Mucosa of stomach (tissue), 1 donor: ENCODE results near the gene BTNL3.

Source experiments
- H3K27me3 ChIP-seq: one replicate; pipeline ENCODE4 v1.7.0; 2013; ENCODE audit warnings: mild to moderate bottlenecking, low read length; ENCODE audit not compliant: control insufficient read depth, insufficient read depth
- H3K36me3 ChIP-seq: one replicate; pipeline ENCODE4 v1.7.0; 2013; ENCODE audit warnings: low read length; ENCODE audit not compliant: control insufficient read depth, insufficient read depth
- H3K4me1 ChIP-seq: one replicate; pipeline ENCODE4 v1.7.0; 2013; ENCODE audit warnings: mild to moderate bottlenecking, low read length; ENCODE audit not compliant: control insufficient read depth, insufficient read depth
- H3K4me3 ChIP-seq: one replicate; pipeline ENCODE4 v1.7.0; 2013; ENCODE audit warnings: low read length
- H3K9ac ChIP-seq: one replicate; pipeline ENCODE4 v1.7.0; 2013; ENCODE audit warnings: mild to moderate bottlenecking, low read length, moderate library complexity
- H3K9me3 ChIP-seq: one replicate; pipeline ENCODE4 v1.7.0; 2013; ENCODE audit warnings: mild to moderate bottlenecking, low read length, moderate library complexity; ENCODE audit not compliant: control insufficient read depth
- donor health status: Pancreatic carcinoma.

The BTNL3 gene, protein sequence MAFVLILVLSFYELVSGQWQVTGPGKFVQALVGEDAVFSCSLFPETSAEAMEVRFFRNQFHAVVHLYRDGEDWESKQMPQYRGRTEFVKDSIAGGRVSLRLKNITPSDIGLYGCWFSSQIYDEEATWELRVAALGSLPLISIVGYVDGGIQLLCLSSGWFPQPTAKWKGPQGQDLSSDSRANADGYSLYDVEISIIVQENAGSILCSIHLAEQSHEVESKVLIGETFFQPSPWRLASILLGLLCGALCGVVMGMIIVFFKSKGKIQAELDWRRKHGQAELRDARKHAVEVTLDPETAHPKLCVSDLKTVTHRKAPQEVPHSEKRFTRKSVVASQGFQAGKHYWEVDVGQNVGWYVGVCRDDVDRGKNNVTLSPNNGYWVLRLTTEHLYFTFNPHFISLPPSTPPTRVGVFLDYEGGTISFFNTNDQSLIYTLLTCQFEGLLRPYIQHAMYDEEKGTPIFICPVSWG

DNA sequence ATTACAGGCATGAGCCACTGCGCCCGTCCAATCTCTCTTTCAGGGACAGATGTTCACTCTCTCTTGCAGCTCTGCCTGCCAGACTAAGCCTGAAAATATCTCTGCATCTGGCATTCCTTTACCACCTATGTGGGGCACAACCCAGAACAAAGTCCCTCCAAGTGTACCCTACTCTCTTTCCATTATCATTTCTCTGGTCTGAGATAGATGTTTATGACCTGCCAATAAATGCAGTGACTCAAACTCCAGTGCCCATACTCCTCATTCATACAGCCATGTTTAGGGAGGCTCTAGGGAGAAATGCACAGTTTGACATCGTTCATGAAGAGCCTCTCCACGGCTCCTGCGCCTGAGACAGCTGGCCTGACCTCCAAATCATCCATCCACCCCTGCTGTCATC lies at the start of gene BTNL3:
Gene BTNL3 (plus strand): TSS at position 255 of the 400 bp plus-strand sequence. CDS start 183 bp downstream, outside the sequence.
- H3K27me3 ChIP-seq = no peaks in the 10 kb centered on the region
- no peak within 1 kb of the TSS for H3K4me3 ChIP-seq
- no peaks in the 10 kb centered on the region for H3K9me3 ChIP-seq
- H3K4me1 ChIP-seq = peaks cover 21% of the 10 kb centered on the region
- H3K9ac ChIP-seq = no peak within 1 kb of the TSS
- no peaks in the 10 kb centered on the region for H3K36me3 ChIP-seq

DNA sequence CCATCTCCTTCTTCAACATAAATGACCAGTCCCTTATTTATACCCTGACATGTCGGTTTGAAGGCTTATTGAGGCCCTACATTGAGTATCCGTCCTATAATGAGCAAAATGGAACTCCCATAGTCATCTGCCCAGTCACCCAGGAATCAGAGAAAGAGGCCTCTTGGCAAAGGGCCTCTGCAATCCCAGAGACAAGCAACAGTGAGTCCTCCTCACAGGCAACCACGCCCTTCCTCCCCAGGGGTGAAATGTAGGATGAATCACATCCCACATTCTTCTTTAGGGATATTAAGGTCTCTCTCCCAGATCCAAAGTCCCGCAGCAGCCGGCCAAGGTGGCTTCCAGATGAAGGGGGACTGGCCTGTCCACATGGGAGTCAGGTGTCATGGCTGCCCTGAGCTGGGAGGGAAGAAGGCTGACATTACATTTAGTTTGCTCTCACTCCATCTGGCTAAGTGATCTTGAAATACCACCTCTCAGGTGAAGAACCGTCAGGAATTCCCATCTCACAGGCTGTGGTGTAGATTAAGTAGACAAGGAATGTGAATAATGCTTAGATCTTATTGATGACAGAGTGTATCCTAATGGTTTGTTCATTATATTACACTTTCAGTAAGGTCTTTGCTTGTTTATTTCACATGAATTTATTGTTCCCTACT lies 38.2 kb upstream of the BTNL3 start:
- Histone ChIP-seq H3K27me3 (no peaks in the 10 kb centered on the region), H3K9me3 (no peaks in the 10 kb centered on the region), H3K9ac (no peak overlapping the region), H3K36me3 (no peaks in the 10 kb centered on the region), H3K4me1 (peaks cover 4% of the 10 kb centered on the region), H3K4me3 (no peak overlapping the region)

DNA sequence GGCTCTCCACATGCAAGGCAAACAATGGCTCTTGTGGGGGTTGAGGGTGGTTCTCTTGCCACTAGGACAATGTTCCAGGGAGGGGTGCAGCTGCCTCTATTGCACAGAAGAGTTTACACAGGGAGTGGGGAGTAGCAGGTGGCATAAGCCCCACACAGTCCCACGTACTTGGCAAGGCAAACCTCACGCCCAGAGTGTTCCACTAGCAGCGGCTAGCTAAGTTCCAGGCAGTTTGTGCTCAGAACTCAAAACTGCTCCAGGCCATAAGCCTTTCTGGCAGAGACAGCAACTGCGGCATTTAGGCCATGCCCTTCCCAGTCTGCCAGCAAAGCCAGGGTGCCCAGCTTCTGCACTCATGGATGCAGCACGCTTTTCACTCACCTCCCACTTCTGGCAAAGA lies 29.0 kb upstream of the BTNL3 start:
- Histone ChIP-seq H3K4me1 (no peaks in the 10 kb centered on the region), H3K9ac (no peak overlapping the region), H3K27me3 (no peaks in the 10 kb centered on the region), H3K9me3 (no peaks in the 10 kb centered on the region), H3K4me3 (no peak overlapping the region), H3K36me3 (no peaks in the 10 kb centered on the region)

DNA sequence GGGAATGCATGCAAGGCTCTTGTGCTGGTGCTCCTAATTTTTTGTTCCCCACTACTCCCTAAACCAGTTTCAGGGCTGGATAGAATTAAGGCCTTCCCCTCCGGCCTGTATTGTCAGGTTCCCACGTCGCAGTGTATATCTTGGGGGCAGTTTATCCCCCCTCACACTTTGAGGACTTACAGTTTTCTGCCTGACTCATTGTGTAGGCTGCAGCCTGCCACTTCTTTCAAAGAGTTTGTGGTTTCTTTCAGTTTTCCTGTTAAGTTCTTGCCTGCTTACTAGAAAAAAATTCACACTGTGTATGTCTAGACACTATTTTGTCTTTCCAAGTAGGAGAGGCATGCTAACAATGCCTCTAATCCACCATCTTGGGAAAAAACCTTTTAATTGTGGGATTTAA lies 28.4 kb upstream of the BTNL3 start:
- Histone ChIP-seq H3K9me3 (no peaks in the 10 kb centered on the region), H3K9ac (no peak overlapping the region), H3K36me3 (no peaks in the 10 kb centered on the region), H3K4me1 (no peaks in the 10 kb centered on the region), H3K27me3 (no peaks in the 10 kb centered on the region), H3K4me3 (no peak overlapping the region)

DNA sequence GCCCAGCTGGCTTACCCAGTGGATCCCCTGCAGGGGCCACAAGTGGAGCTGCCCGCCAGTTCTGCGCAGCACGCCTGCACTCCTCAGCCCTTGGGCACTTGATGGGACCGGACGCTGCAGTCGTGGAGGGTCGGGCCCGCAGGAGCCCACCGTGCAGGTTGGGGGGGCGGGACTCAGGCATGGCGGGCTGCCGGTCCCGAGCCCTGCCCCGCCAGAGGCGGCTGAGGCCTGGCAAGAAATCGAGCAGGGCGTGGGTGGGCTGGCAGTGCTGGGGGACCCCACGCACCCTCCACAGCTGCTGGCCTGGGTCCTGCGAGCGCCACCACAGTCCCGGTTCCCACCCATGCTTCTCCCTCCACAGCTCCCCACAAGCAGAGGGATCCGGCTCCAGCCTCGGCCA lies 19.2 kb upstream of the BTNL3 start:
- Histone ChIP-seq H3K27me3 (no peaks in the 10 kb centered on the region), H3K9me3 (no peaks in the 10 kb centered on the region), H3K36me3 (no peaks in the 10 kb centered on the region), H3K4me3 (no peak overlapping the region), H3K9ac (no peak overlapping the region), H3K4me1 (peaks cover 10% of the 10 kb centered on the region)

DNA sequence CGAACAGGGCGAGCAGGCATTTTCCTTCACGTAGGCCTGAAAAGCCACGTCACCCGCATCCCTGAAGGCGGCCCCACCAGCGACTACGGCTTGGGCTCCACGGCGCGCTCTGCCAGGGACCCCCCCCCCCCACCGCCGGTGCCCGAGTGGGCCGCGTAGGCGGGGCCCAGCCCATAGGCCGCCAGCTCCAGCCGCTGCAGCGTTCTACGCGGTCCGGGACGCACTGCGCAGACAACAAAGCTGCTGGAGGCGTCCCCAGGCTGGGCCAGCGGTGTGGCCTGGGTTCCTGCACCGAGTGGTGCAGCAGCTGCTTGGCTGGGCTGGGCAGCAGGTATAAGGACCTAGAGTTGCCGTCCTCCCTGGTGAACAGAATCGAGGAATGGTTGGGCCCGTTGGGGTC lies 18.3 kb upstream of the BTNL3 start:
- no peak overlapping the region for H3K9ac ChIP-seq
- H3K36me3 ChIP-seq = no peaks in the 10 kb centered on the region
- H3K4me1 ChIP-seq = peaks cover 15% of the 10 kb centered on the region
- no peaks in the 10 kb centered on the region for H3K9me3 ChIP-seq
- H3K27me3 ChIP-seq = no peaks in the 10 kb centered on the region
- H3K4me3 ChIP-seq = no peak overlapping the region

DNA sequence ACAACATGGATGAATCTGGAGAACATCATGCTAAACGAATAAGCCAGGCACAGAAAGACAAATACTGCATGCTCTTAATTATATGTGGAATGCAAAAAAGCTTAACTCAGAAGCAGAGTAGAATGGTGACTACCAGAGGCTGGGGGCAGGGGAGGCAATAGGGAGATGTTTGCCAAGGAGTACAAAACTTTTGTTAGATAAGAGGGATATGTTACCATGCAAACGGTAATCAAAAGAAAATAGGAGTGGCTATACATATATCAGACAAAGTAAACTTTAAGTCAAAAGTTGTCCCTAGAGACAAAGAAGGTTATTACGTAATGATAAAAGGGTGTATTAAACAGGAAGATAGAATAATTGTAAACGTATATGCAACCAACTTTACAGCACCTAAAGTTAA lies 17.8 kb upstream of the BTNL3 start:
- Histone ChIP-seq H3K9me3 (no peaks in the 10 kb centered on the region), H3K9ac (no peak overlapping the region), H3K27me3 (no peaks in the 10 kb centered on the region), H3K36me3 (no peaks in the 10 kb centered on the region), H3K4me1 (peaks cover 20% of the 10 kb centered on the region), H3K4me3 (no peak overlapping the region)

DNA sequence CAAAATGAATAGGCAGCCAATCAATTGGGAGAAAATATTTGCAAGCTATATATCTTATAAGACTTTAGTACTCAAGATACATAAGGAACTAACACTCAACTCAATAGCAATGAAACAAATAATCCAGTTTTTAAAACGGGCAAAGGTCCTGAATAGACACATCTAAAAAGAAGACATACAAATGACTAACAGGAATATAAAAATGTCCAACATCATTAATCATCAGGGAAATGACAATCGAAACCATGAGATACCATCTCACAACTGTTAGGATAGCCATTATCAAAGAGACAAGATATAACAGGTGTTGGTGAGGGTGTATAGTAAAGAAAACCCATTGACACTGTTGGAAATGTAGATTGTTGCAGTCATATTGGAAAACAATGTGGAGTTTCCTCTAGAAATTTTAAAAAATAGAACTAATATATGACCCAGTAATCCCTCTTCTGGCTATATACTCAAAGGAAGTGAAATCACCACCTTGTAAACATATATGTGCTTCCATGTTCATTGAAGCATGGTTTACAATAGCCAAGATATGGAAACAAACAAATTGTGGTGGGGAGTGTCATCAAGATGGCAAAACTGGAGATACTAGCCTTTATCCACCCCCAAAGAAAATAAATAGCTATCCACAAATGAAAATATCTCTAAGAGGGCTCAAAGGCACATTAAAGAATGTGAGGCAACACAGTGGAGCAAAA lies 13.9 kb upstream of the BTNL3 start:
- H3K9me3 ChIP-seq = no peaks in the 10 kb centered on the region
- no peak overlapping the region for H3K4me3 ChIP-seq
- H3K27me3 ChIP-seq = no peaks in the 10 kb centered on the region
- H3K9ac ChIP-seq = no peak overlapping the region
- H3K4me1 ChIP-seq = peaks cover 31% of the 10 kb centered on the region
- no peaks in the 10 kb centered on the region for H3K36me3 ChIP-seq

DNA sequence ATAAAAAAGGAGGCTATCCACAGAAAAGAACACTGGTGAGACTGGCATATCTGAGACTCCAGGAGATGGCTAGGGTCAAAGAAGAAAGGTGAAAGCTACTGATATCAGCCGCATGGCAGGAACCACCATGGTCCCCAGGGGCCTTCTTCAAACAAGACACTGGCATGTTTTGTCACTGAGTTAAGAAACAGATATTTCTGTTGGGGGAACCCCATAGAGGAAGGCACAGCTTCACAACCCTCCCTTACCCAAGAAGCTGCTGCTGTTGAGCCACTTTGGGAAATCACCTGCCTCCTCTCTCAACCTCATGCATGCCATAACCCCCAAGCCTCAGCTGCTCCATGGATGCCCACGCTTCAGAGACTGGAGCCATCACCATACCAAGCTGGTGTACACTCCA lies 13.3 kb upstream of the BTNL3 start:
- H3K9ac ChIP-seq = no peak overlapping the region
- H3K36me3 ChIP-seq = no peaks in the 10 kb centered on the region
- H3K9me3 ChIP-seq = no peaks in the 10 kb centered on the region

DNA sequence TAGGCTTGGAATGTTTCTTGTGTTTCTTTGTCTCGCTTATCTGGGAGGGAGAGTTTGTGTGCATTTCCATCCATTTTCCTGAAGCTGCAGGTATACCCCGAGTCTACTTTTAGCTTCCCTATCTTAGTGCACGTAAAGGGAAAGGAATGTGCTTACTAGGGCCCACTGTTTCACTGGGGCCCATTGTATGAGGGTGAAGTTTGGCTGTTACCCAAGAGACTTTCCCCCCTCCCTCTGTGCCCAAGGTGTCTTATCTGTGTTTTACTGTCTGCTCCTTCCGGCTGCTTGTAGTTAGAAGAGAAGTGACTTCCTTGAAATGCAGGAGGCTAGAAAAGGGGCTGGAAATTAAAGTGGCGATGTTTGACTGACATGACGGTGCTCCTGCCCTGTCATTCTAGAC lies 12.1 kb upstream of the BTNL3 start:
- Histone ChIP-seq H3K27me3 (no peaks in the 10 kb centered on the region), H3K4me3 (no peak overlapping the region), H3K9ac (no peak overlapping the region), H3K4me1 (peaks cover 20% of the 10 kb centered on the region), H3K36me3 (no peaks in the 10 kb centered on the region), H3K9me3 (no peaks in the 10 kb centered on the region)

More for the DNA sequence above, 13.3 kb upstream of the BTNL3 start:
- Histone ChIP-seq H3K27me3 (no peaks in the 10 kb centered on the region), H3K4me3 (no peak overlapping the region), H3K4me1 (peaks cover 30% of the 10 kb centered on the region)

DNA sequence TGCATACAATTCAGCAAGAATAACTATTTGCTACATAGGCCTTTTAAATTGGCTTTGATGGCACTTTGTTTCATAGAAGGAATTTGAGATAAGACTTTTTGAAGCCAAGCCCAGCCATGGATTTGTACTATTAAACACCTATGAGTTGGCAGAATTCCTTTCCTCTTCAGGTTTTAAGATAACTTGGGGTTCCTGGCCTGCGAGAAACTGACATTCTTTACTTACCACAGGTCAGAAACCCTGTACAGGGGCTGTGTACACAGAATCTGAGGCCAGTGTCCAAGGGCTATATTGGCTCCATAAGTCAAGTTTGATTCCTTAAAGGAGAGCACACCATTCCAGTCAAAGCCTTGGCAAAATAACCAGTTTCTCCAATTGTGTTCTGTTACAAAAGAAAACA lies 10.8 kb upstream of the BTNL3 start:
- no peaks in the 10 kb centered on the region for H3K9me3 ChIP-seq
- peaks cover 20% of the 10 kb centered on the region for H3K4me1 ChIP-seq
- H3K27me3 ChIP-seq = no peaks in the 10 kb centered on the region
- no peak overlapping the region for H3K4me3 ChIP-seq
- H3K9ac ChIP-seq = no peak overlapping the region
- no peaks in the 10 kb centered on the region for H3K36me3 ChIP-seq
